ENCODE measurements around the gene RPL18A. TPM values are rescaled to one million over a fixed set of nuclear protein-coding genes. Genes with fewer than 3 reads are reported as not detected.
A peak's percentile ranks its signal among the peaks of the same experiment; 100 is the strongest.

The RPL18A gene
- total RNA-seq (1,000 to 10,000 TPM in 1 of 2 donors, 100 to 1,000 TPM in 1; 422 to 1,388 TPM), polyA plus RNA-seq (ENCODE audit: insufficient read length in 2 of 2) (100 to 1,000 TPM; 927 to 972 TPM)
- long read RNA-seq, donor 1, transcript RPL18A-207 (2 exons, 907 nt), result minor isoform, 5 of 93 reads
- long read RNA-seq, donor 1, transcript RPL18A-203 (4 exons, 1,084 nt), result minor isoform, 11 of 93 reads
- long read RNA-seq, donor 1, transcript RPL18A-201 (5 exons, 665 nt), result major isoform, 76 of 93 reads
- long read RNA-seq, donor 1, partial matches to known transcripts, result 0 of 93 reads
- long read RNA-seq, donor 1, other reads (novel, unspliced or antisense), result 0 of 93 reads
- long read RNA-seq, donor 2, transcript RPL18A-203 (4 exons, 1,084 nt), result minor isoform, 6 of 114 reads
- long read RNA-seq, donor 2, transcript RPL18A-207 (2 exons, 907 nt), result minor isoform, 7 of 114 reads
- long read RNA-seq, donor 2, transcript RPL18A-201 (5 exons, 665 nt), result major isoform, 74 of 114 reads
- long read RNA-seq, donor 2, partial matches to known transcripts, result 23 of 114 reads
- long read RNA-seq, donor 2, other reads (novel, unspliced or antisense), result 0 of 114 reads
- long read RNA-seq, donor 3, transcript RPL18A-201 (5 exons, 665 nt), result major isoform, 88 of 131 reads
- long read RNA-seq, donor 3, transcript RPL18A-207 (2 exons, 907 nt), result minor isoform, 5 of 131 reads
- long read RNA-seq, donor 3, transcript RPL18A-203 (4 exons, 1,084 nt), result minor isoform, 10 of 131 reads
- long read RNA-seq, donor 3, partial matches to known transcripts, result 26 of 131 reads
- long read RNA-seq, donor 3, other reads (novel, unspliced or antisense), result 0 of 131 reads
- long read RNA-seq, donor 4, transcript RPL18A-207 (2 exons, 907 nt), result minor isoform, 10 of 434 reads
- long read RNA-seq, donor 4, transcript RPL18A-203 (4 exons, 1,084 nt), result minor isoform, 32 of 434 reads
- long read RNA-seq, donor 4, transcript RPL18A-201 (5 exons, 665 nt), result major isoform, 306 of 434 reads
- long read RNA-seq, donor 4, partial matches to known transcripts, result 84 of 434 reads
- long read RNA-seq, donor 4, other reads (novel, unspliced or antisense), result 0 of 434 reads

DNA sequence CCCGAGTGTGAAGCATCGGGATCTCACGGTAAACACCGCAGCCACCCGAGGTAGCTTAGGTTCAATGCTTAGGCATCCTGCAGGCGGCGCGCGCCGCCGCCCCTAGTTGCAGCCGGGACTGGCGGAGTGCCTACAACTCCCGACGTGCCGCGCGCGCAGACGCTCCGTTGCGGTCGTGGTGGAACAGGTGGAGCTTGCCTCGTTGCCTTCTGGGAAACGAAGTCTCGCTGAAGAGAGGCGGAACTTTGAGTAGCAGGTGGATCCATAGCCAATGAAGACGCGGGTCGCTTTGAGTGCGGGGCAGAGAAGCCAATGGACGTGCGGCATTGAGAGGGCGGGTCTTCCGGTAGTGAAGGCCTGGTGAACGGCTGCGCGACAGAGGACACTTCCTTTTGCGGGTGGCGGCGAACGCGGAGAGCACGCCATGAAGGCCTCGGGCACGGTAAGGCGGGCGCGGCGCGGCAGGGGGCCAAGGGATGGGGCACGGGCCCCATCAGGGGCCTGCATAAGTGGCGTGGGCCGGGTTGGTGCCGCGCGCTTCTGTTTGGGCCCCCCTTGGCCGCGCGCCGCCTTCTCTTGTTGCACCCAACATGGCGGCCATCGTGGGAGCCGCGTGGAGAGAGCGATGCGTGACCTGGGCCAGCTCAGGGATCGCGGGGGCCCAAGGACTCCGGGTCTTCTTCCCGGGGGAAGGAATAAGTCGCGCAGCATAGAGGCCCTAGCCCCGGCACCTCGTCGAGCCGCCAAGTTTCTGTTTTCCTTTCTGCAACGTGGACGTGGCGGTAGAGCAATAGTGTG, at the start of gene RPL18A:
RPL18A (plus strand) TSS at position 378 of the 798 bp plus-strand sequence; CDS start at position 425, 47 bp downstream.
- peak; percentile 96 to 100 (median 99) for DNase-seq (ENCODE audit: low read depth in 4 of 6, low spot score in 6 of 6)
- Histone ChIP-seq H3K9me3 (ENCODE audit: control insufficient read depth, insufficient read depth, low read length) (no peaks in the 10 kb centered on the region), H3K27ac (ENCODE audit: low read depth, low read length) (peak within 1 kb of the TSS; percentile 1), H3K4me3 (ENCODE audit: low read depth, low read length) (peak within 1 kb of the TSS; percentile 92), H3K4me1 (ENCODE audit: control insufficient read depth, insufficient read depth, low read length) (peaks cover 22% of the 10 kb centered on the region), H3K27me3 (ENCODE audit: control insufficient read depth, insufficient read depth, low read length) (no peaks in the 10 kb centered on the region), H3K36me3 (ENCODE audit: control insufficient read depth, insufficient read depth, low read length) (peaks cover 38% of the 10 kb centered on the region)
- WGBS (ENCODE audit: insufficient coverage), result under 1% methylated on average over 80 of the region's 80 CpGs

GRCh38 chr19:17811103-17811502, 48.6 kb upstream of the RPL18A start:
- no CpG with 5 or more reads among the region's 2 CpGs for WGBS (ENCODE audit: insufficient coverage)

GRCh38 chr19:17811681-17812080, 48.0 kb upstream of the RPL18A start:
- Histone ChIP-seq H3K27me3 (ENCODE audit: control insufficient read depth, insufficient read depth, low read length) (no peaks in the 10 kb centered on the region), H3K4me3 (ENCODE audit: low read depth, low read length) (no peak overlapping the region), H3K9me3 (ENCODE audit: control insufficient read depth, insufficient read depth, low read length) (no peaks in the 10 kb centered on the region), H3K36me3 (ENCODE audit: control insufficient read depth, insufficient read depth, low read length) (no peaks in the 10 kb centered on the region), H3K4me1 (ENCODE audit: control insufficient read depth, insufficient read depth, low read length) (no peaks in the 10 kb centered on the region), H3K27ac (ENCODE audit: low read depth, low read length) (no peak overlapping the region)
- no peak for DNase-seq (ENCODE audit: low read depth in 4 of 6, low spot score in 6 of 6)
- 90% methylated on average over 20 of the region's 20 CpGs for WGBS (ENCODE audit: insufficient coverage)

More at GRCh38 chr19:17811103-17811502, 48.6 kb upstream of the RPL18A start:
- Histone ChIP-seq H3K36me3 (ENCODE audit: control insufficient read depth, insufficient read depth, low read length) (no peaks in the 10 kb centered on the region), H3K27me3 (ENCODE audit: control insufficient read depth, insufficient read depth, low read length) (no peaks in the 10 kb centered on the region), H3K27ac (ENCODE audit: low read depth, low read length) (no peak overlapping the region), H3K4me3 (ENCODE audit: low read depth, low read length) (no peak overlapping the region), H3K9me3 (ENCODE audit: control insufficient read depth, insufficient read depth, low read length) (no peaks in the 10 kb centered on the region), H3K4me1 (ENCODE audit: control insufficient read depth, insufficient read depth, low read length) (no peaks in the 10 kb centered on the region)
- no peak for DNase-seq (ENCODE audit: low read depth in 4 of 6, low spot score in 6 of 6)

- no peaks in the 10 kb centered on the region for H3K4me1 ChIP-seq (ENCODE audit: control insufficient read depth, insufficient read depth, low read length)
- DNase-seq (ENCODE audit: low read depth in 4 of 6, low spot score in 6 of 6), result no peak
- no peak overlapping the region for H3K4me3 ChIP-seq (ENCODE audit: low read depth, low read length)
- H3K27ac ChIP-seq (ENCODE audit: low read depth, low read length), result no peak overlapping the region
- H3K36me3 ChIP-seq (ENCODE audit: control insufficient read depth, insufficient read depth, low read length), result no peaks in the 10 kb centered on the region
- 65% methylated on average over 4 of the region's 5 CpGs for WGBS (ENCODE audit: insufficient coverage)
- no peaks in the 10 kb centered on the region for H3K27me3 ChIP-seq (ENCODE audit: control insufficient read depth, insufficient read depth, low read length)
- no peaks in the 10 kb centered on the region for H3K9me3 ChIP-seq (ENCODE audit: control insufficient read depth, insufficient read depth, low read length)
Measured at GRCh38 chr19:17812099-17812498, 47.6 kb upstream of the RPL18A start.

GRCh38 chr19:17817668-17818363, 41.9 kb upstream of the RPL18A start:
- no peak overlapping the region for H3K4me3 ChIP-seq (ENCODE audit: low read depth, low read length)
- H3K27me3 ChIP-seq (ENCODE audit: control insufficient read depth, insufficient read depth, low read length), result no peaks in the 10 kb centered on the region
- 83% methylated on average over 8 of the region's 13 CpGs for WGBS (ENCODE audit: insufficient coverage)
- H3K27ac ChIP-seq (ENCODE audit: low read depth, low read length), result no peak overlapping the region
- no peaks in the 10 kb centered on the region for H3K36me3 ChIP-seq (ENCODE audit: control insufficient read depth, insufficient read depth, low read length)
- H3K4me1 ChIP-seq (ENCODE audit: control insufficient read depth, insufficient read depth, low read length), result no peaks in the 10 kb centered on the region
- no peaks in the 10 kb centered on the region for H3K9me3 ChIP-seq (ENCODE audit: control insufficient read depth, insufficient read depth, low read length)
- DNase-seq (ENCODE audit: low read depth in 4 of 6, low spot score in 6 of 6), result no peak

- WGBS (ENCODE audit: insufficient coverage), result 63% methylated on average over 34 of the region's 34 CpGs
- no peak within 1 kb of the TSS for H3K27ac ChIP-seq (ENCODE audit: low read depth, low read length)
- peaks cover 2% of the 10 kb centered on the region for H3K4me1 ChIP-seq (ENCODE audit: control insufficient read depth, insufficient read depth, low read length)
- DNase-seq (ENCODE audit: low read depth in 4 of 6, low spot score in 6 of 6), result no peak
- no peaks in the 10 kb centered on the region for H3K27me3 ChIP-seq (ENCODE audit: control insufficient read depth, insufficient read depth, low read length)
- H3K4me3 ChIP-seq (ENCODE audit: low read depth, low read length), result no peak within 1 kb of the TSS
- H3K9me3 ChIP-seq (ENCODE audit: control insufficient read depth, insufficient read depth, low read length), result no peaks in the 10 kb centered on the region
- no peaks in the 10 kb centered on the region for H3K36me3 ChIP-seq (ENCODE audit: control insufficient read depth, insufficient read depth, low read length)
Measured at GRCh38 chr19:17821190-17821589, 38.5 kb upstream of the RPL18A start, which contains the start of gene INSL3. Gene INSL3 (minus strand): TSS chr19:17821519. CDS start chr19:17821506, 13 bp downstream.

- Histone ChIP-seq H3K4me1 (ENCODE audit: control insufficient read depth, insufficient read depth, low read length) (peaks cover 2% of the 10 kb centered on the region), H3K27me3 (ENCODE audit: control insufficient read depth, insufficient read depth, low read length) (no peaks in the 10 kb centered on the region), H3K27ac (ENCODE audit: low read depth, low read length) (no peak overlapping the region), H3K36me3 (ENCODE audit: control insufficient read depth, insufficient read depth, low read length) (no peaks in the 10 kb centered on the region), H3K9me3 (ENCODE audit: control insufficient read depth, insufficient read depth, low read length) (no peaks in the 10 kb centered on the region), H3K4me3 (ENCODE audit: low read depth, low read length) (no peak overlapping the region)
- no peak for DNase-seq (ENCODE audit: low read depth in 4 of 6, low spot score in 6 of 6)
- 56% methylated on average over 8 of the region's 8 CpGs for WGBS (ENCODE audit: insufficient coverage)
Measured at GRCh38 chr19:17824339-17824738, 35.4 kb upstream of the RPL18A start.

DNA sequence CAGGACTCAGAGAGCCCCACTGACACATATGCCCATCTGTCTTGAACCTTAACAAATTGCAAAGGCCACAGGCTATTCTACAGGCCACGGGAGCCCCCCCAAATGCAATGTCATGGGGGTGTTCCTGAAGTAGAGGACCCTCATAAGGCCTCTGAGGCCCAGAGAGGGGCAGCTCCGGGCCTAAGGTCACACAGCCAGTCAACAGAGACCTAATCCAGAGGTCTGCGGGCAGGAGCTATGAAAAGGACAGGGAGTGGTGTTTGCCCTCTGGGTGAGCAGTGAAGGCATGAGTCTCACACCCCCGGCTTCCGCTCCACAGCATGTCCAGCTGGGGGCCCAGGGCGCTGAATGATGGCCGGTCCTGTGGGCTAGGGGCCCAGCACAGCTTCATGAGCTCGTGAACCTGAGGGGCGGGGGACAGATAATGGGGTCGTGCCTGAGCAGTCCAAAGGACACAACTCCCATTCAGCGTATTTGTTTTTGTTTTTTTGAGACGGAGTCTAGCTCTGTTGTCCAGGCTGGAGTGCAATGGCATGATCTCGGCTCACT, 33.1 kb upstream of the RPL18A start:
- no peak overlapping the region for H3K4me3 ChIP-seq (ENCODE audit: low read depth, low read length)
- no peaks in the 10 kb centered on the region for H3K9me3 ChIP-seq (ENCODE audit: control insufficient read depth, insufficient read depth, low read length)
- peaks cover 17% of the 10 kb centered on the region for H3K4me1 ChIP-seq (ENCODE audit: control insufficient read depth, insufficient read depth, low read length)
- H3K27me3 ChIP-seq (ENCODE audit: control insufficient read depth, insufficient read depth, low read length), result peaks cover 7% of the 10 kb centered on the region
- WGBS (ENCODE audit: insufficient coverage), result 85% methylated on average over 13 of the region's 13 CpGs
- no peak overlapping the region for H3K27ac ChIP-seq (ENCODE audit: low read depth, low read length)
- DNase-seq (ENCODE audit: low read depth in 4 of 6, low spot score in 6 of 6), result no peak
- H3K36me3 ChIP-seq (ENCODE audit: control insufficient read depth, insufficient read depth, low read length), result no peaks in the 10 kb centered on the region
